Measurements from ENCODE around the gene KRT14.
"Not testable (repeated sequence)": the region's sequence is repeated elsewhere in the genome, so short reads cannot be mapped to it uniquely, and the experiment has no call there.

The KRT14 gene

DNA sequence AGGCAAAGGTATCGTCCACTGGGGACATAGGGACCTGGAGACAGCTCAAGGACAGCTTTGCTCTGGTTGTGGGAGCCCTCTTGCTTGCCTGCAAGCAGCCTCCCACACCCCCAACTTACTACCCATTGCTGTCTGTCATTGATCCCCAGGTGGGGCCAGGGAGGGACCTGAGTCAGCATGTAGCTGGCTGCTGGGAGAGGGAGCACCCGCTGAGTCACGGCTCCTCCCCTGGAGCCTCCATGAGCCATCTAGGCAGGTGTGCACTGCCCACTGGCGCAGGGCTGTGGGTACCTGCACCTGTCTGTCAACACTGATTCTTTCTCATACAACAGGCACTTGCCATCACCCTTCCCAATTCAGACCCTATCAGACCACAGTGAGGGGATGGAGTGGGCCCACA lies 10.0 kb downstream of the KRT14 start:
- not testable (repeated sequence) for DNase-seq

DNA sequence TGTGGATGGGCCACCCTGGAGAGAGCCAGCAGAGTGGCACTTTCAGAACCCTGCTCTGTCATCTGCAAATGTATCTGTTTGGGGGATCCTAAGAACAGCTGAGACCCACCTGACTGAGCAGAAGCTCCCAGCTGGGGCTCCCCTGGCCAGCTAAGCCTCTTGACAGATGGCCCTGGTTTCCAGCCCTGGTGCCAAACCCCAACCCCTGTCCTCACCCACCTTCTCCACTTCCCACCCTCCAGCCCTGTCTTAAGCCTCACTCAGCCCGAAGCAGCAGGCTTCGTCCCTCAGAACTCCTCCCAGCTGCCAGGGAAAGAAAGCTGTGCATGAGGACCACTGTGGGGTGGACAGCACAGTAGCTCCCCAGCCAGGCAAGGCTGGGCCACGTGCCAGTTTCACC lies 11.4 kb downstream of the KRT14 start:
- DNase-seq = no peak

DNA sequence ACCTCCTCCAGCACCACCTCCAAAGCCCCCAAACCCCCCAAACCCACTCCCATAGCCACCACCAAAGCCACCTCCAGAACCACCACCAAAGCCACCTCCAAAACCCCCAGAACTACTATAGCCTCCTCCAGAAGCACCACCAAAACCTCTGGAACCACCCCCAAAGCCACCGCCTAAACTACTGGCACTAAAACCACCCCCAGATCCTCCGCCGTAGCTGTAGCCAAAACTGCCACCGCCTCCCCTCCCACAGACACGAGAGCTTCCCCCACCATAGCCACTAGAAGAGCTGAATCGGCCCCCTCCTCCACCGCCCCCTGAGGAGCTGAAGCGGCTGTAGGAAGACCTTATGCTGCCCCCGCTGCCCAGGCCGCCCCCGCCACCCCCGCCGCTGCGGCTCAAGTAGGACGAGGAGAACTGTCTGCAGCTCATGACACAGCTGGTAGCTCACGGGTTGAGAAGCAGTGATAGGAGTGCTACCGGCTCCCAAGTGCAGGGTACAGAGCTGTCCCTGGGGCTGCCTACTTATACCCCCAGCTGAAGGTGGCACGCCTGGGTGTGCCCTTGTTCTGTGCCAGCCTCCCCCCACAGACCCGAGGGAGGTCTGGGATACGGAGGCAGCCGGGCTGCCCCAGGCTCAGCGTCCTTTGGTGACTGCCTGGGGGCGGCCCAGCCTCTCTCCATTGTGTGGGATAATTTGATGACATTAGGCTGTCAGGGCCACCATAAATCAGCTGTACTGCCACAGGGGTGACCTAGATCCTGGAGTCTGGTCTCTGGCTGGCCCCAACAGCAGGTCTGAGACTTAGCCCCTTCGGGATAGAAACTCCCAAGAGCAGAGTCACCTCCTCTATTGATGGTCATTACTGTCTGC lies 14.9 kb downstream of the KRT14 start, which contains the start of gene KRT9:
KRT9 (minus strand) TSS at position 499 of the 874 bp plus-strand sequence; CDS start at position 432, 67 bp downstream.
- no peak for DNase-seq

DNA sequence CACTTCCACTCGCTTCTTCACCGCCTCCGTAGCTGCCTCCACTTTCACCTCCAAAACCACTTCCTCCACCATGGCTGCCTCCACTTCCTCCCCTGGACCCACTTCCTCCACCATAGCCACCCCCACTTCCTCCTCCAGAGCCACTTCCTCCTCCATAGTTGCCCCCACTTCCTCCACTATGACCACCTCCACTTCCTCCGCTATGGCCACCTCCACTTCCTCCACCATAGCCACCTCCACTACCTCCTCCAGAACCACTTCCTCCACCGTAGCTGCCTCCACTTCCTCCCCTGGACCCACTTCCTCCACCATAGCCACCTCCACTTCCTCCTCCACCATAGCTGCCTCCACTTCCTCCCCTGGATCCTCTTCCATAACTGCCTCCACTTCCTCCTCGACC lies 19.4 kb downstream of the KRT14 start:
- DNase-seq = no peak

DNA sequence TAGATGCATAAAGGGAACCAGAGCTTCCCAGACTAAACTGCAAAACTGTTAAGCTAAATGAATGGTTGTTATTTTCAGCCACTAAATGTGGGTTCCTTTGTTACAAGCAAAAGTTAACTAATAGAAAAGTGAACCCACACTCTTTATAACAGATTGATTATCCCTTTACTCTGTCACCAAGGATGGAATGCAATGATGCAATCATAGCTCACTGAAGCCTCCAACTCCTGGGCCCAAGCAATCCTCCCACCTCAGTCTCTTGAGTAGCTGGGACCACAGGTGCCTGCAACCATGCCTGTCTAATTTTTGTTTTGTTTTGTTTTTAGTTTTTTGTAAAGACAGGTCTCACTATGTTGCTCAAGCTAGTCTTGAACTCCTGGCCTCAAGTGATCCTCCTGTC lies 21.4 kb downstream of the KRT14 start:
- DNase-seq = no peak

DNA sequence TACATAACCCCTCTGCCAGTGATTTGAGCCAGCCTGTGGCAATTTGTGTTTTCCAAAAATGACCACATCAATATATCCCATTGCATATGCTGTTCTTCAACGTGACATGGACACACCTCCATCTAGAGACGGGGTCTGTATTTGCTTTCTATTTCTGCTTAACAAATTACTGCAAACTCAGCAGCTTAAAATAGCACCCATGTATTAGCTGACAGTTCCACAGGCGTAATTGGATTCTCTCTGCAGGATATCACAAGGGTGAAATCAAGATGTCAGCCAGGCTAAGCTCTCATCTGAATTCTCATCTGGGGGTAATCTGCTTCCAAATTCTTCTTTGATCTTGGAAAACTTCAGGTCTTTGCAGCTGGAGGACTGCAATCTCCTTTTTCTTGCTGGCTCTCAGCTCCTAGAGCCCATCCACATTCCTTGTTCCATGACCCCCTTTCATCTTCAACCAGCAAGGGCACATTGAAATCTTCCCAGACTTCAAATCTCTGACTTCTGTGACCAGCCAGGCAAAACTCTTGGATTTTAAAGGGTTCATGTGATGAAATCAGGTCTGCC lies 23.0 kb downstream of the KRT14 start:
- no peak for DNase-seq

DNA sequence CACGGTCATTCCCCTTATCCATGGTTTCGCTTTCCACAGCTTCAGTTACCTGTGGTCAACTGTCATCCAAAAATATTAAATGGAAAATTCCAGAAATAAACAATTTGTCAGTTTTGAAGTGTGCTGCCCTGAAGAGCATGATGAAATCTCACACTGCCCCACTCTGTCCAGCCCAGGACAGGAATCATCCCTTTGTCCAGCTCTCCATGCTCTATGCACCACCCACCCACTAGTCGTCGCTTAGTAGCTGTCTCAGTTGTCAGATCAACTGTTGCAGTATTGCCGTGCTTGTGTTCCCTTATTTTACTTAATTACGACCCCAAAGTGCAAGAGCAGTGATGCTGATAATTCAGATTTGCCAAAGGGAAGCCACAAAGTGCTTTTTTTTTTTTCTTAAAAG lies 25.1 kb downstream of the KRT14 start:
- no peak for DNase-seq

DNA sequence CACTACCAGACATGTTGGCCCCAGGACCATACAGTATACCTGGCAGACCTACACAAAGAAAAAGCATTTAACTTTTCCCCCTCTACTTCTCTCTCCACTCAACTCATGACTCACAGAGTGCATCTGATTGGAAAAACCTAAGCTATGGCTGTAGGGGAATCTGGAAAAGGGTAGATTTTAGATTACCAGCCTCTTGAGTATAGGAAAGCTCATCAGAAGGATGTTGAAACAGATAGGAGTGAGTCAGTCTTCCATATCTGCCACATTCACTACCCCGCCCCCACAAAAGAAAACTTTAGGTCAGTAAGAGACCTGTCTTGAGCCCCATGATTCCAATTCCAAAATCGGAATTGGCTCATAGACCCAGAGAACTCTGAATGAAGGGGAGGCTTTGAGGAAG lies 27.1 kb downstream of the KRT14 start:
- no peak for DNase-seq

DNA sequence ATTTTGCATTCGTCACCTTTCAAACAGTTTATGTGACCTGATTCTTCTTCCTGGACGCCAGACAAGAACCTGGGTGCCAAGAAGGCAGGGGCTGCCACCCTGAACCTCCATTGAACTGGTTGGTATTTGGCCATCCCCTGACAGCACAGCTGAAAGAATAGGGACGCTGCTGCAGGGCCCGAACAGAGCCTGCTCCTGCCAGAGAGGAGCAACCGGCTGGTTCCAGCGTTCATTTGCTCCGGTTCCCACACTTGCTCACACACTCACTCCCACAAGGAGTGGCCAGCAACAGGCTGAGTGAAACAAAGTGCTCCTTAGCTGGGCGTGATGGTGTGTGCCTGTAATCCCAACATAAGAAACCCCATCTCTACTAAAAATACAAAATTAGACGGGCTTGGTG lies 29.8 kb downstream of the KRT14 start:
- no peak for DNase-seq

DNA sequence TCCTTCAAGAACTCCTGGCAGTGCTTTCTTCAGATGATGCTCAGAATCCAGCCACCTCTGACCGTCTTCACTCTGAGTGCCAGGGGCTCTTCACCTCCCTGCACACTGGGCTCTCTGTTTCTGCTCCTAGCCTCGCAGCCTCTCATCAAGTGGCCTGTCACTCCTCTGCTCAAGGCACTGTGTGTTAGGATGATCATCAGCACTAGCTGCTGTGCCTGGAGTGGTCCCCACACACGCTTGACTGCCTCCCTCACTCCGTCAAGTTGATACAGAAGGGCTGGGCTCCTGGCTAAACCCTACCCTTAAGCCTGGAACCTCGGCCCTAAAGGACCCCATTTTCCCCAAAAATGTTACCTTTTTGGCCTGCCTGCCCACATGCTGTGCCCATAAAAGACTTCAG lies 30.4 kb downstream of the KRT14 start:
- DNase-seq = no peak

DNA sequence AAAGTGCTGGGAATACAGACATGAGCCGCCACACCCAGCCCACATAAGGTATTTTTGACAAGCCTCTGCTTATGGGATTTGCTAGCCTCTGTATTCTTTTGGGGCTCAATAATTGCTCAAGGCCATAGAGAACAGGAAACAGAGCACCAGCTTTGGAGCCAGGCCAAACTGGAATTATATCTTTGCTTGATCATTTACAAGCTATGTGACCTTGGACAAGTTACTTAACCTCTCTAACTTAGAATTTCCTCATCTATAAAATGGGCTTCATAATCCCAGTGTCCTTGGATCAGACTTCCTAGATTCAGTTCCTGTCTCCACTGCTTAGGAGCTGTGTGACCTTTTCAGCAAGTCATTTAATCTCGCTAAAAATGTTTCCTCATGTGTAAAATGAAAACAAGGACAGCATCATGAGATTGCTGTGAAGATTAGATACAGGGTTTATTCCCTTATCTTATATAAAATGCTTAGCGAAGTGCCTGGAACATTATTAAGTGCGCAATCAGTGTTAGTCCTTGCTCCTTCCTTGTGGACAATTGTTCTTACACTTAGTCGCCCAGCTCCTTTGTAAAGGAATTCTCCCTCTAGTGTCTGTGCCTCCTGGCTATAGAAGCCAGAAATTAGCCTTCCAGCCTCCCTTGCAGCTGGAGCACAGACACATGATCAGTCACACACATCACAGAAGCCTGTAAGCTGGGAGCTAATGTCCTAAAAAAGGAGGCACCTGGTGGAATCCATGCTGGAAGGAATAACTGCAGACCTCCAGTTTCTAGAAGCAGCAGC lies 31.4 kb downstream of the KRT14 start:
- DNase-seq = no peak

DNA sequence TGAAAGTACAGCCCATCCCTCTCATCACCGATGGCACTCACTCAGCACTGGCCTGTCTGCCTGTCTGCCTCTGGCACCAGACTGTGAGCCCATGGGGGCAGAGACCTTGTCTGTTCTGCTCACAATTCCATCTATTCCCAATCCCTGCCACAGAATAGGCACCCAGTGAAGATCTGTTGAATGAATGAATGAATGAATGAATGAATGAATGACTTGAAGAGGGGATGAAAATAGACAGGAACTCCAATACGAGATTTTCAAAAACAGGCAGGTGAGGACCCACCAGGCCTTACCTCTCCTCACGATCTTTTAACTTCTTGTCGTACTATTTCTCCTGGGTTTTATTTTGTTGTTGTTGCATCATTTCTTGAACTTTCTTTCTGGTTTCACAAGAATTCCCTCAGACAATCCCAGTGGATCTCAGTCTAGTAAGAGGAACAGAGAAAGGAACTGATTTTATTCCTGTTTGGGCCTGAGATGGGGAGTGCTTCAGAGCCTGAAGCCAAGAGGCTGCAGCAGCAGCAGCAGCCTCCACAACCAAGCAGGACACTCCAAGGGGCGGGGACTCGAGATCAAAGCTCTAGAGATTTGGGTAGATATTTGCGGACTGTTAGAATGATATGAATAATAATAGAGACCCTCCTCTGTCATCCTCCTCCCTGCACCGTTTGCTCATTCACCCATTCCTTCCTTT lies 32.6 kb downstream of the KRT14 start:
- no peak for DNase-seq

DNA sequence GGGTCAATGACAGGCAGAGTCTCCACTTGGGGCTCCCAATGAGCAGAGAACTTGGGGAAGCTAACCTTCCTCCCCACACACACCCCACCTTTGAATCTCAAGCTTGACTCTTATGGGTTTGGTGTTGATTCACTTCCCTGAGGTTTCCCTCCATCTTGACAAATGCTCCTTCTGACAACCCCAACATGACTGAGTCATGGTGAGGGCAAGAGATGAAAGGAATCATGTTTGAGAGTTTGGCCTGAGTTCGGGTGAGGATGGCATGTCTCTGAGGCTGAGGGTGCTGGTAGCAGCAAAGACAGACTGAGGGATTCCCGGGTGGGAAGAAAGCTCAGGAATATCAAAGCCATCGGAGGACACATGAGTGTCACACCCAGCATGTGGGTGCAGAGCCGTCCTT lies 33.5 kb downstream of the KRT14 start:
- DNase-seq = no peak

DNA sequence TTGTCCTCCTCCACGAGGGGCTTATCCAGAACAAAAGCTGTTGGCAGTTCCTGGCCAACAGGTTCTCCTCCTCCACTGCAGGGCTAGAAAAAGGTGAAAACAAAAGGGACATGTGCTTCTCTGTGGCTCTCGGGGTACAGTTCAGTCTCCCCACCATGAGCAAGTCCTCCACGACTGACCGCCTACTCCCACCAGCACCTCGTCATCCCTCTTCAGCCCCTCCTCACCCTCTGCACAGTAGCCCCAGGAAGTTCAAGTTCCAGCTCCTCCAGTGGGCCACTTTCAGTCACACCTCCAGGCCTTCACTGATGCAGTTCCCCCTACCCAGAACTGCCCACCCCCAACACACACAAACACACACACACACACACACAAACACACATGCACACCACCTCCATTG lies 34.2 kb downstream of the KRT14 start:
- no peak for DNase-seq

DNA sequence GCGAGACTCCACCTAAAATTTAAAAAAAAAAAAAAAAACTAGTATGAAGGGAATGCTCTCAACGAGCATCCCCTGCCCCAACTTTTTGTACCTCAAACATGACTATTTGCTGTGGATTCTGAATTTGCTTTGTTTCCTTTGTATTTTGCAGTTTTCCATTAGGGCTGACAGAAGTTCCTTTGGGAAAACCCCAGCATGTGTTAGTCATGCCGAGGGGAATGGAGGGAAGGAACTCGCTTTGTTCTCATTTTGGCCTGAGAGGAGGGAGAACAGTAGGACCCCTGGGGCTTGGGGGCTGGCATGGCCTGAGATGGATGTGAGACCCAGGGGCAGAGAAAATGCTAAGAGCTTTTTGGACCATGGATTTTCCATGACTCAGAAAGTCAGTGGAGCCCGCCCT lies 35.3 kb downstream of the KRT14 start:
- no peak for DNase-seq

DNA sequence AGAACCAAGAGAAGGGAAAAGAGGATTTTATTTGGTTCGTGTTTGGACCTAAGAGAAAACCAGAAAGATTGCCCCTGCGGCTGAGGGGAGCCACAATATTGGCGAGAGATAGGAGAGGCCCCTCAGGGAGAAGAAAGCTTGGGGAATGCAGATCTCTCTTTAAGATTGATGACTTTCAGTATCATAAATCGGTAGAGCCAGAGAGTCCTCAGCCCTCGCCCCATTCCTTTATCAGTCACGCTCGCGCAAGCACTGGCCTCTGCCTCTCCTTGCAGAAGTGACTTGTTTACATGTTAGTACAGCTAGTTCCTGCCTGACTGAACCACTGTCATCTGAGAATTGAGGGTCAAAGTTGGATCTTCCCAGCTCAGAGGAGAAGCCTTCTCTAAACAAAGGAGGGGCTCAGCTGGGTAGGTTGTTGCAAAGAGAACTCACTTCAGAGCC lies 37.1 kb downstream of the KRT14 start:
- no peak for DNase-seq

DNA sequence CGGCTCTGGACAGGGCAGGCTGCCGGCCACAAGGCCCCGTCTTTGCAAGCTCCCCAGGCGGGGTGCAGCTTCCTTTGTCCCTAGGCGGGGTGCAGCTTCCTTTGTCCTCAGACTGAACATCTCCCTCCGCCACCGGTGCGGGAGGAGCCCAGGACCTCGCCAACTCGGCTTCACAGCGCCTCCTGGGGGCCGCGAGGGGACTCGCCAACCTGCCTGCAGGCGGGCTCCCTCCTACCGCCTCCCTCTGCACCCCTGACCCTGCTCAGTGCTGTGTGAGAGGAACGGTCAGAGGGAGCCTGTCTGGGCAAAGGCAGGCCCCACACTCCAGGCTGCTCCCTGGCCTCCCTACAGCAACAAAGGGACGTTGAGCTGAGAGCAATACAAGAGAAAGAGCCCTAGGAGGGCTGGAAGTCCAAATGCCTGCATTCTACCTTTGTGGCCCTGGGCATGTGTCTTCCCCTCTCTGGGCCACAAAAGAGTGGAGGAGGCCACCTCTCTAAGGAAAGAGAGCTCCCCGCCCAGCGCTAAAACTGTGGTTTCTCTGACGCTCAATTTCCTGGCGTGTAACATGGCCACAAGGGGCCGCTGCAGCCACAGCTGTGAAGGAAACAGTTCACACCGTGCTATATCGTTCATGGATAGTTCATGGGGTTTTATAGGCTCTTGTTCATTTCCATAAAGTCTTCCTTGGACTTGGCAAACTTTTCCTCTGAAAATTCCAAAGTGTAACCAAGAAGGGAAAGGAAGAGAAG lies 37.7 kb downstream of the KRT14 start:
- peak in 13 of 14 donors; percentile 23 to 63 (median 39) for DNase-seq

DNA sequence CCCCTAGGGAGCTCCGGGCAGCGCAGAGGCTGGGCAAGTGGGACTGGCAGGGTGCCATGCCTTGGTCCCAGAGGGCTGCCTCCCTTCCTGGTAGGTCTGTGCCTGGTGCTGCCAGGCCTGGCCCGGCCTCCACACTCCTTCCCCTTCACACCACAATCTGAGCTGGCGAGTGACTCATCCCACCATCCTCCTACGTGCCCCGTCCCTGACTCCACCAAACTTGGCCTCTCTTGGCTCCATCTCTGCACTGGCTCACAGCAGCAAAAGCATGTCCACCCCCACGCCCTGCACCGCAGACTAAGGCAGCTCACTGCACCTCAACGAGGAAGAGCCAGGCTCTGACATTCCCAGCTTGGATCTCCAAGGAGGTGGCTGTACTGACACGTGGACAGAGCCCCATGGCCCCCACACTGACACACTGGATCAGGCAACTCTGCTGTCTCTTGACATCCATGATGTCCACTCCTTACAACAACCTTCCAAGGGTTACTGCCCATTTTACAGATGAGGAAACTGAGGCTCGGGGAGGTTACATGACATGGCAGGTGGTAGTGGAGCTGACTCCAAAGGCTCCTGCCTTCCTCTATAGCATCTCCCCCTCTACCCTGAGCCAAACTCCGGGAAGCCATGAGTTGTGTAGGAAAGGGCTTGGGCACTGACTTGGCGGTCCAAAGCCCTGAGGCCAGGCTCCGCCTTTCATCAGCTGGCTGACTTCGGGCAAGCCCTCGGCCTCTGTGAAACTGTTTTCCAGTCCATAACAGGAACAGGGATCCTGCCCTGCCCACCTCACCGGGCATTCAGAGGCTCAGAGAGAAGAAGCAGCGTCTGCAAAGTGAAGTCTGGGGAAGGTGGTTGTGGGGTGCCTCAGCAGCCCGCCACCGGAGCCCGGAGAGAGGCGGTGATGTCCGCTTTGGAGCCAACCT lies 38.5 kb downstream of the KRT14 start:
- DNase-seq = peak in 2 of 14 donors; percentile 8 to 27

DNA sequence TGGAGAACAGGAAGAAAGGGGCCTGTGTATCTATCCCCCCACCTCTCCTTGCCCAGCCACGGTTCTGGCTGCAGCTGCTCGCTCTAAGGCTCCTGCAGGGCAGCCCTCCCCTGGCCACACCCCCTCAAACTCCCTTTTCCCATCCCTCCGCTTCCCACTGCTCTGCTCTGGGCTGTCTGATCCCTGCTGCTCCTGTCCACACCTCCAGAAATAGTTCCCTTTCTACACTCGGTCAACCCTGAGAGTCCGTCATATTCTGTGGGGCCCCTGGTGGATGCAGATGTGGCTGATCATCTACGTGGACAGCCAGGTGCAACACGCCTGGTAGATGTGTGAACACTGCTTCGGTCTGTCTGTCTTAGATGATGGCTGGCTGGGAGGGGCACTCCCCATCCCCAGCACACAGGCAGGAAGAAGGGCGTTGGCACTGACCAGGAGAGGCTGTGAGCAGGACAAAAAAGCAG lies 39.3 kb downstream of the KRT14 start:
- no peak for DNase-seq

DNA sequence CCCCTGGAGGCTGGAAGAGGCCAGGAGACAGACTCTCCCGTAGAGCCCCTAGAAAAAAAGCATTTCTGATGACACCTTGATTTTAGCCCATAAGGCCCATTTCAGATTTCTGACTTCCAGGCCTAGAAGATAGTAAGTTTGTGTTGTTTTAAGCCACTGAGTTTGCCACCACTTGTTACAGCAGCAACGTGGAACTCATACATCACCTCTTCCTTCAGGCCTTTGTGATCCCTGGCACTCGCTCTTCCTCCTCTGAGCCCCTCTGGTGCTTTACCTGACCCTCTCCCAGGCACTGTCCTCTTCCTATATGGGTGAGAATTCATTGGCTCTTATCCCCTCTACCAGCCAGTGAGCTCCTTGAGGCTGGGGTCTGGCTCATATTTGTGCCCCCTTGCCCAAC lies 39.9 kb downstream of the KRT14 start:
- DNase-seq = no peak

All from C1 segment of cervical spinal cord (tissue), 14 donors.